Muscle of arm (tissue), 12 donors: ENCODE measurements around the gene BEGAIN. TPM values are rescaled to one million over a fixed set of nuclear protein-coding genes. Genes with fewer than 3 reads are reported as not detected.

ENCODE experiments used
- DNase-seq: peaks from one replicate; pipeline ENCODE4 v3.0.0-alpha.2; 2013
- polyA plus RNA-seq, 12 donors: library from polyadenylated mRNA; unstranded; fragments of 120-200 nt; gene quantifications; one replicate each; pipeline ENCODE4 v1.2.1, GENCODE V29; 2013; ENCODE audit not compliant: insufficient read length in 12 of 12

BEGAIN gene
- polyA plus RNA-seq, 12 donors, result 1.8 to 6.4 (median 4.3) TPM; not detected in 1

GRCh38 chr14:100601914-100602313 lies 14.7 kb upstream of the BEGAIN start:
- no peak for DNase-seq

GRCh38 chr14:100601064-100601463 lies 13.8 kb upstream of the BEGAIN start:
- no peak for DNase-seq

- DNase-seq, result no peak
These were observed 12.8 kb upstream of the BEGAIN start for GRCh38 chr14:100599981-100600380.

- DNase-seq, result no peak
These were observed 7.4 kb upstream of the BEGAIN start for GRCh38 chr14:100594625-100594951.

- no peak for DNase-seq
These were observed 6.8 kb upstream of the BEGAIN start for GRCh38 chr14:100593751-100594624.

GRCh38 chr14:100592972-100593371 lies 5.8 kb upstream of the BEGAIN start:
- no peak for DNase-seq

- DNase-seq, result no peak
These were observed 5.3 kb upstream of the BEGAIN start for GRCh38 chr14:100592461-100592891.

GRCh38 chr14:100591453-100592371 lies 4.5 kb upstream of the BEGAIN start:
- DNase-seq, result no peak

GRCh38 chr14:100590726-100591452 lies 3.7 kb upstream of the BEGAIN start:
- DNase-seq, result no peak

- no peak for DNase-seq
These were observed 2.7 kb upstream of the BEGAIN start for GRCh38 chr14:100589760-100590469.

- no peak for DNase-seq
These were observed 2.0 kb upstream of the BEGAIN start for GRCh38 chr14:100589071-100589759.

GRCh38 chr14:100588671-100589070 lies 1.5 kb upstream of the BEGAIN start:
- DNase-seq, result no peak

- no peak for DNase-seq
These were observed 670 bp upstream of the BEGAIN start for GRCh38 chr14:100587763-100588411.

- DNase-seq, result no peak
These were observed 673 bp downstream of the BEGAIN start for GRCh38 chr14:100586403-100587085.

GRCh38 chr14:100586153-100586402 lies 1.1 kb downstream of the BEGAIN start:
- DNase-seq, result no peak

- DNase-seq, result no peak
These were observed 1.6 kb downstream of the BEGAIN start for GRCh38 chr14:100585448-100586152.

- DNase-seq, result no peak
These were observed 2.9 kb downstream of the BEGAIN start for GRCh38 chr14:100584056-100585031.

- no peak for DNase-seq
These were observed 4.0 kb downstream of the BEGAIN start for GRCh38 chr14:100583245-100583644.
